ENCODE data around the gene COX5B.
"Not testable (repeated sequence)": the region's sequence is repeated elsewhere in the genome, so short reads cannot be mapped to it uniquely, and the experiment has no call there.

COX5B gene, protein sequence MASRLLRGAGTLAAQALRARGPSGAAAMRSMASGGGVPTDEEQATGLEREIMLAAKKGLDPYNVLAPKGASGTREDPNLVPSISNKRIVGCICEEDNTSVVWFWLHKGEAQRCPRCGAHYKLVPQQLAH

GRCh38 chr2:97645695-97646629 is at the start of gene COX5B:
Gene COX5B, plus strand, starts transcription at chr2:97646062. Its CDS starts 25 bp downstream, at chr2:97646087.
- peak; percentile 95 for DNase-seq

DNA sequence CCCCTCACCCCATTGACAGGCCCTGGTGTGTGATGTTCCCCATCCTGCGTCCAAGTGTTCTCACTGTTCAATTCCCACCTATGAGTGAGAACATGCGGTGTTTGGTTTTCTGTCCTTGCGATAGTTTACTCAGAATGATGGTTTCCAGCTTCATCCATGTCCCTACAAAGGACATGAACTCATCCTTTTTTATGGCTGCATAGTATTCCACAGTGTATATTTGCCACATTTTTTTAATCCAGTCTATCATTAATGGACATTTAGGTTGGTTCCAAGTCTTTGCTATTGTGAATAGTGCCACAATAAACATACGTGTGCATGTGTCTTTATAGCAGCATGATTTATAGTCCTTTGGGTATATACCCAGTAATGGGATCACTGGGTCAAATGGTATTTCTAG is 49.7 kb upstream of the COX5B start:
- DNase-seq: not testable (repeated sequence)

DNA sequence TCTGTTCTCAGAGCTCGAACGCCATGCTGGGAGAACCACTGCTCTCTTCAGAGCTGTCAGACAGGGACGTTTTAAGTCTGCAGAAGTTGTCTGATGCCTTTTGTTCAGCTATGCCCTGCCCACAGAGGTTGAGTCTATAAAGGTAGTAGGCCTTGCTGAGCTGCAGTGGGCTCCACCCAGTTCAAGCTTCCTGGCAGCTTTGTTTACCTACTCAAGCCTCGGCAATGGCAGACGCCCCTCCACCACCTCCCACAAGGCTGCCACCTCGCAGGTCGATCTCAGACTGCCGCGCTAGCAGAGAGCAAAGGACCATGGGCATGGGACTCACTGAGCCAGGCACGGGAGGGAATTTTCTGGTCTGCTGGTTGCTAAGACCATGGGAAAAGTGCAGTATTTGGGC is 44.3 kb upstream of the COX5B start:
- DNase-seq: not testable (repeated sequence)

- DNase-seq: not testable (repeated sequence)
Observed at GRCh38 chr2:97605109-97605508, 40.8 kb upstream of the COX5B start.

DNA sequence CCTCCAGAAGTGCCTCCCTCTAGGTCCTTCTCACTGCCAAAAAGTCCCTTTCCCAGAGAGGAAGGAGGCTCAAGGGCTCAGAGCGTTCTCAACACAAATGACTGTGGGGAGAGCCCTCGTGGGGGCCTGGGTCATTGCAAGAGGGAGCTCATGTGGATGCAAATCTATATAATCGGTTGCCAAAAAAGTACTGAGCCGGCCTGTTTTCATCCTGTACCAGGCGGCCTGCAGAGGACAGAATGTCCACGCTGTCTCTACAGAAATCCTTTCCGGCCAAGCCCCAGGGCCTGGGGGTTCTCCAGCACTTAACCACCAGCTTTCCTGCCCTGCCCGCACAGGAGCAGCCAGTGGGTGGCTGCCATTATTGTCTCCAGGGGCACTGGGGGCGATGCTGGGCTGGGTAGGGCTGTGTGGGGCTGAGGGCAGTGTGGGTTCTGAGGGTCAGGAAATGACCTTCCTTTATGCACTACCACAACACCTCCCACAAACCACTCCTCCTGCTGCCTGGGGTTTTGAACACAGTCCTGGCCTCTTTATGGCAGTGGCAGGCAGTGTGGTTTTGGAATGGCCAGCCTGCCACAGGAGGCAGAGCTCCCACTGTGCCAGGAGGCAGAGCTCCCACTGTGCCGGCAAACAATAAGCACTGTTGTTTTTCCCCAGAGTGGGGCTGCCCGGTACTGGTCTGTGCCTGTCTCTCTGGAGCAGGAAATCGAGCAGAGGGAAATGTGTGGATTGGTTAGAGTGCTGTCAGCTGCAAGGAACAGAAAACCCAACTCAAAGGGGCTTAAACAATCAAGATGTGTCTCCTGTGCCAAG is 40.1 kb upstream of the COX5B start:
- DNase-seq: not testable (repeated sequence)

DNA sequence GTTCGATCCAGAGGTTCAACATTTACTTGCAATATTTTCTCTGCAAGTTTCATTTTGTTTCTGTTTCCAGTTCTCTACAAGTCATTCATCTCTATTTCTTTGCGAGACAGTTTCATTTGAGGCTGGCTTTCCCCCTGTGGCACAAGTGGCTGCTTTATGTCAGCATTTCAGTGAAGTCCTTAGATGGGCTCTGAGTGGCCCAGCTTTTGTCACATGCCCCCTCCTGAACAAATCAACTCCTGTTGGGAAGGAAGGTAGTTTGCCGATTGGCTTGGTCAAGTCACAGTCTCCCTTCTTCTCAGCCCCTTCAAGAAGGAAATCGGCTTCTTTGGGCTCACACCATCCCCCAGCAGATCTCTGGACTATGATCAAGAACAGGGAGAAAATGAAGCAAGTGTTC is 37.1 kb upstream of the COX5B start:
- DNase-seq: not testable (repeated sequence)

GRCh38 chr2:97611895-97612294 is 34.0 kb upstream of the COX5B start:
- not testable (repeated sequence) for DNase-seq

DNA sequence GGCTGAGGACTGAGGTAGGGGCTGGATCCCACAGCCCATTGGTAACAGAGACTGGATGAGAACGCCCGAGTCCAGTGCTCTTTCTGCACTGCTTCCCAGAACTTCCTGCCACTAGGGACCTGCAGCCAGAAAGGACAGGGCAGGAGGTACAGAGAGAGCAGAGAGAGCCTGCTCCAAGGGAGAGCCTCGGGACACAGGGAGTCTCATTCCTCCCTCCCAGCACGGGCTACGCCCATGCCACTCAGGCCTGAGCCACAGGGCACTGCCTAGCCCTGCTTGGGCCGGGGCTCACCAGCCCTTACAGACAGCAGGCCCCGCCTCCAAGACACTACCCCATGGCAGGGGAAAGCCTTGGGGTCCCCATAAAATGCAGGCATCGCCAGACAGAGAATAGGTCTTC is 30.1 kb upstream of the COX5B start:
- DNase-seq: not testable (repeated sequence)

GRCh38 chr2:97617911-97618310 is 28.0 kb upstream of the COX5B start:
- DNase-seq: no peak

DNA sequence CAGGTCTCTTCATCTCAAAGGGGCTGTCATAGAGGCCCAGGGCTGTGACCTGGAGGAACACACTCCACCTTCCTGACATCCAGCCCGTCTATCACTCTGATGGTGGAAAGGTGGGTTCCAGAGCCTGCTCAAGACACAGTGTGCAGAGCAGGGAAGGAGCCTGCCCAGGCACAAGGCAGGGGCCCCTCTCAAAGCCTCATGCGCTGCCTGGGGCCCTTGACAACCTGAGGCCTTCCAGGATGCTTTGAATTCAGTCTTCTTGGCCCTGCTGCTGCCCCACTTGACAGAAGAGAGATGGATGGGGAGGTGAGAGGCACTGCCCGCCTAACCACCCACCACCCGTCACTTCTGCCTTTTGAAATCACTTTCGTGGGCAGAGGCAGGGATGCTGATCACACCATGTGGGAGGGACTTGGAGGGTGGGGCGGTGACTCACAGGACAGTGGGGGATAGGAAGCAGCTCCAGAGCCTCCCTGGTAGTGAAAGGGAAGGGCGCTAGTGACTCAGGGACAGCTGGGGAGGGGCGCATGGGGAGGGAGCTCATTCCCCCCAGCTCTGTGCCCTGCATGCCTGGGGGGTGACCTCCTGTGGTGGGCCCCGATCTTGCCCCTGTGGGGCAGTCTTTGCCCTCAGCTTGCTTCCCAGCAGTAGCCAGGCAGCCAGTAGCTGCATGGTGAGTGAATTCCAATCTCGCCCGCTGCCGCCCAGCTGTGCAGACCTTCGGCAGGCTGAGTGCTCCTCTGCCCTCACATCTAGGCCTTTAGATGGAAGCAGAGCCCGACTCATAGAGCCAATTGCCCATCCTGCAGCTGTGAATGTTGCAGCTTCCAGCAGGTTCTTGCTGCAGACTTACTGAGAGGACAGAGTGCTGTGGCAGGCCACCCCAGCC is 26.7 kb upstream of the COX5B start:
- not testable (repeated sequence) for DNase-seq

DNA sequence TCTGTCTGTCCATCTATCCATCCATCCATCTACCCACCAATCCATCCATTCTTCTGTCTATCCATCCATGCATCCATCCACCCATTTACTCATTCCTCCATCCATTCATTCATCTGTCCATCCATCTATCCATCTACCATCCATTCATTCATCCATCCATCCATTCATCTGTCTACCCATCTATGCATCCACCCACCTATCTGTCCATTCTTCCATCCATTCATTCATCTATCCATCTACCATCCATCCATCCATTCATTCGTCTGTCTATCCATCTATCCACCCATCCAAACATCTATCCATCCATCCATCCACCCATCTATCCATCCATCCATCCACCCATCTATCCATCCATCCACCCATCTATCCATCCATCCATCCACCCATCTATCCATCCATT is 25.4 kb upstream of the COX5B start:
- not testable (repeated sequence) for DNase-seq

DNA sequence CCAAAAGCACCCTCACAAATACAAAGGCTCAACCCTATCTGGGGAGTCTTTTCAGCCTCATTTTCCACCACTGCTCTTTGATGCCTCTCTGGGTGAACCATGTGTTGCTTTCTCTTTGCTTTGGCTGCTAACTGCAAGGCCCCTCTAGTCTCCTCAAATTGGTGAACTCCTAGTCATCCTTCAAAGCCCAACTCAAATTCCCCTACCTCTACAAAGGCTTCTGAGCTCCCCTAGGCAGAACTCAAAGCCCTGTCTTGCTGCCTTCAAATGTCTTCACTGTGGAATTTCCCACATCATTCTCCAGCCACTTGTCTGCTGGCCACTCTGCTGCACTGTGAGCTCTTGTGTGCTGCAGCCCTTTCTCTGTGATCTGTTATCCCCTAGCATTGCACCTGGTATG is 22.9 kb upstream of the COX5B start:
- not testable (repeated sequence) for DNase-seq

DNA sequence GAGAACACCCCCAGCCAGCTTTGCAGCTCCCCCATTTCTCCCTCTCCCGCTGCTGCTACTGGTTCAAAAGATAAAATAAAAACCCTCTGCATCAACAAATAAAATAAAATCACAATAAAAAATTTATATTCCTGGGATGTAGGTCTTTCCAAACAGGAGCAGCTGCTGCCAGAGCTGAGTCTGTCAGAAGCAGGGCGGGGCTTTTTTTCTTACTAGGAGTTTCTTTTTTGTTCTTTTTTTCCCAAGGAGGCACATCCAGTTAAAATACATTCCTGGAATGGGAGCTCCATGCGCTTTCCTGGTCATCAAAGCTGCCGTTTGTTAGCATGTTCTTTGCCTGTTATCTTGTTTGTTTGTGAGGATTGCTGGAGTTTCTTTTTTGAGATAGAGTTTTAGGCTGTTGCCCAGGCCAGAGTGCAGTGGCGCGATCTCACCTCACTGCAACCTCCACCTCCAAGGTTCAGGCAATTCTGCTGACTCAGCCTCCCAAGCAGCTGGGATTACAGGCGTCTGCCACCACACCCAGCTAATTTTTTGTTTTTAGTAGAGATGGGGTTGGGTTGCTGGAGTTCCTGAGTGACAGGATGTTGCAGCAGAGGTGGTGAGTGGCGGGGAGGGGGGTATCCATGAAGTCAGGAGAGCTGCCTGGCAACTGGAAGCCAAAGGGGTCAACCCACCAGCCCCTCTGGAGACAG is 20.4 kb upstream of the COX5B start:
- DNase-seq: not testable (repeated sequence)

- DNase-seq: not testable (repeated sequence)
Observed at GRCh38 chr2:97626049-97626430, 19.8 kb upstream of the COX5B start.

- DNase-seq: no peak
Observed at GRCh38 chr2:97644023-97644717, 1.7 kb upstream of the COX5B start.

GRCh38 chr2:97645112-97645694 is 659 bp upstream of the COX5B start:
- DNase-seq: no peak

- DNase-seq: no peak
Observed at GRCh38 chr2:97646977-97647376, 1.1 kb downstream of the COX5B start.

DNA sequence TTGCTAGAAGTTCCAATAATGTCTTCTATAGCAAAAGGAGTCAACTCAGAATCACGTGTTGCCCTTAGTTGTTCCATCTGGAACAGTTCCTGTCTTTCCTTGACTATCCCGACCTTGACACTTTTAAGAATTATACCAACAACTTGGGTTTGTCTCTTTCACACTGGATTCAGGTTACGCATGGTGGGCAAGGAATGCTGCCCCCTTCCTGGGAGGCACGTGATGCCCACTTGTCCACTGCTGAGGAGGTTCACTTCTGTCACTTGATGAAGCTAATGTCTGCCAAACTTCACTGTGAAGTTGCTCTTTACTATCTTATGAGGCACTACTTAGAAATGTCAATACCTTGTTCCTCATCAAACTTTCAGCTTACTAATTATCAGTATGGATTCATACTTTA is 5.3 kb downstream of the COX5B start:
- no peak for DNase-seq

- no peak for DNase-seq
Observed at GRCh38 chr2:97653473-97653872, 7.6 kb downstream of the COX5B start.

DNA sequence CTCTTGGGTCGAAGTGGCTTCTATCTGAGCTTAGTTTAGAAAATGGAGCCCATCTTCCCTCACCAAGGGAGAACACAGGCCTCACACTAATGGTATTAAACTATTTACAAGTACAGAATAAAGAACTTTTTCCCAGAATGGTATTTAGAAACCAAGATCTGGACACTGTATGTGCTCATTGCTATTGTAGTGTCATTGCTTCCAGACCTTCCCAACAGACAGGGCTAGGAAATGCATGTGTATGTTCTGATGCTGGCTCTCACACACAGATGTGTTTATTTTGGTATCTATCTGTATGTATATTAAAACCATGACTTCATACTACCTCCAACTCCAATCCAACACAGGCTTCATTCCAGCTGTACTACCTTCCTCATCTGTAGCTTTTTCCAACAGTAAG is 8.0 kb downstream of the COX5B start:
- no peak for DNase-seq

- DNase-seq: no peak
Observed at GRCh38 chr2:97654309-97654708, 8.4 kb downstream of the COX5B start.
